HG02870 (cell line): ENCODE results near the gene AQP12A.

Experiments used
- ATAC-seq: cut with Tn5 transposase; IDR thresholded peaks from one replicate; pipeline ENCODE4 v1.9.1; 2021; ENCODE audit warnings: mild to moderate bottlenecking, moderate library complexity; ENCODE audit not compliant: unreplicated experiment

AQP12A gene

GRCh38 chr2:240719676-240720545 lies 28.2 kb downstream of the AQP12A start:
- ATAC-seq, result no peak

DNA sequence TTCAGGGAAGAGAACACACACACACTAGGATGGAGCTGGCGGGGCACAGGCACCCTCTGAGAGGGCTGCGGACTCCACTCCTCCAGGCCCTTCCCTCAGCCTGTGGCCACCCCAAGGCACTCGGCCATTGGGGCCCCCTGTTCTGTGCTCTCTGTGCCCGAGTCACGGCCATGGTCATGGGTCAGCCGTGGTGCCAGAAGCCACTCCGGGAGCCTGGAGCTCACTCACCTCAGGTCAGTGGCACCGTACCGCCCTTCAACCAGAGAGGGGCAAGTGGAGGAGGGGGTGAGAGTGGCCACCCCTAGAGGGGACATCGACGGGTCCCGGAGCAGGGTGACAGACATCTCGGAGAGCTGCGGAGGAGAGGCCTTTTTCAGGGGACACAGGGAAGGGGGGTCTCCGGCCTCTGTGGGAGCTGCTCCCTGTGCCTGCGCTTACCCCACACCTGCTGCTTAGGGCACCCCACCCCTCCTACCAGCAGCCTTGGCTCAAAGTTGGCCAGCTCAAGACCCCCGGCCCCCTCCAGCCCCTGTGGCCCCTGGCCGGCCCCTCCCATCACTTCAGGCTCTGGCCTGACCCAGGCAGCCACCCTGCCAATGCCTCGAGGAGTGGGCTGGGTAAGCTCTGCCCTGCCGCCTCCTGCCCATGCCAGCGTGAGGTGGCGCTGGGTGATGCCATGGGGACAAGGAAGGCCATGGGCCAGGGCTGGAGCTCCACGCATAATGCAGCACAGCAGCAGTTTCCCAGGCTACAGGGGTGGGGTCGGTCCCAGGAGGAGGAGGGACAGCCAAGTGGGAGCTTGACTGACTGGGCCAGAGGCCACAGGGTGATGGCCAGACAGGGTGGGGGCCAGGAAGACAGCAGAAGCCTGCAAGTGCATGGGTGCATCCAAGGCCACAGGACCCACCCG lies 29.3 kb downstream of the AQP12A start:
- no peak for ATAC-seq

DNA sequence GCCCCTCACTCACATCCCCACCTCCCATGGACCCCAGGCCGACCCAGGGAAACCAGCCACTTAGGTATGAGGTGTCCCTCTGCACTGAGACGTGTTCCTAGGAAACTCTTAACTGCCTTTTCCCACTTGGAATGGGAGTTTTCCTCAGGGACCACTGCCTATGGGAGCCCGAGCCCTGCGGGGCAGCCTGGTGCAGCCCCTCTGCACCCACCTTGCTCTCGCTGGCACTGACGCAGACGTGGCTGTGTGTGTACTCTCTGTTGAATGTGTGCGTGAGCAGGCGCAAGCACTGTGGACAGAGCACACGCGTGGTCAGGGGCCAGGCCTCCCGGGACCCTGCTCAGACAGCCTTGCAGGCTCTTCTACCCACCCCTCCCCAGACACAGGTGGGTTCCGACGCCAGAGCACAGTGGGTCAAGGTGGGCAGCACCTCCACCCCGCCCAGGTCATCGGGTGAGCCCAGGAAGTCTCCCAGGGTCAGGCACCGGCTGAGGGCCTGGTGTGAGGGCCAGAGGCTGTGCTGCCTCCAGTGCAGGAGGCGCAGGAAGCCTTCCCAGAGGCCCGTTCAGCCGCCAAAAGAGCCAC lies 30.0 kb downstream of the AQP12A start:
- ATAC-seq, result no peak

DNA sequence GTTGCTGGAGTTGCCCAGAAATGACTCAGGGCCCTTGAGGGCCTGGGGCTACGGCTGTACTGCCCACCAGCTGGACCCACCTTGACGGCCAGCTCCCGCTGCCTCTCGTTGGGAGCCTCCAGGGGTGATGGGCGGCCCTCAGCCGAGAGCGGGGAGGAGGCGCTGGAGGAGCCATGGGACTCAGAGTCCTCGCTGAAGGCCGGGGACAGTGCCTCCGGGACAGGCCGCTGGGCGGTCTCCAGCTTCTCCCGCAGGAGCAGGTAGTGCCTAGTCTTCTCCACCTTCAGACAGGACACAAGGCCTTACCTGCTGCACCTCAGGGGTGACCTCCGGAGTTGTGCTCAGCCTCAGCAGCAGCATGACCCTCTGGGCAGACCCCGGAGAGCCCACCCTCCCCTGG lies 30.7 kb downstream of the AQP12A start:
- no peak for ATAC-seq

- no peak for ATAC-seq
Measured at GRCh38 chr2:240722796-240723735, 31.4 kb downstream of the AQP12A start.

DNA sequence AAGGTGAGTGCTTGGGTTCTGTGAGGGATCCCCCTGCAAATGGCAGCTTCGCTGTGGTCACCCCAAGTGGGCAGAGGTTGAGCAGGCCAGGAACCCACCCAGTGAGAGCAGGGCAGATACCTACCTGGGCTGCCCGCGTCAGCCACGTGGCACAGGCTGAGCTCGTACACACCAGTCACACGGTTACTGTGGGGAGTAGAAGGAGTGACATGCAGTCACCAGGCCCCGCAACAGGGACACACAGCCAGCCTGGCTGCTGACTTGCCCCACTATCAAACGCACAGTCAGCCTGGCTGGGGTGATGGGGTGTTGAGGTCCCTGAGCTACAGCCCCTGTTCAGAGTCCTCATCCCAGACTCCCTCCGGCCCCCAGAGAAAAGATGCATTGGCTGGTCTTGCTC lies 32.2 kb downstream of the AQP12A start:
- no peak for ATAC-seq

- ATAC-seq, result no peak
Measured at GRCh38 chr2:240724431-240724830, 32.8 kb downstream of the AQP12A start.

GRCh38 chr2:240725266-240725665 lies 33.6 kb downstream of the AQP12A start:
- no peak for ATAC-seq

DNA sequence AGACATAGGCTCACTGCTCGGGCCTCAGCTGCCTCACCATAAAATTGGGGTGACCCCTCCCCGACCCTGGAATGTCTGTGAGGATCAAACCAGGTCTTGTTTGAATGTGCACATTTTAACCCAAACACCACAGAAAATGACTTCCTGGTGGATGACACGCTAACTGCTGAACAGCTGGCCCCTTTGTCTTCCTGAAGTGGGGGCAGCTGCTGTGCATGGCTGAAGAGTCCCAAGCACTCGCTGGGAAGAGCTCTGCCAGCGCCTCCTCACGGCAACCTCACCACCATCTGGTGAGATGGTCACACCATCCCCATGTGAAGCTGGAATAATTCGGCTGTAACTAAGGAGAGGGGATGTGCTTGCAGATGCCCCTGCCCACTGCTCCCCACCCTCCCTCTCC lies 34.0 kb downstream of the AQP12A start:
- ATAC-seq, result no peak

DNA sequence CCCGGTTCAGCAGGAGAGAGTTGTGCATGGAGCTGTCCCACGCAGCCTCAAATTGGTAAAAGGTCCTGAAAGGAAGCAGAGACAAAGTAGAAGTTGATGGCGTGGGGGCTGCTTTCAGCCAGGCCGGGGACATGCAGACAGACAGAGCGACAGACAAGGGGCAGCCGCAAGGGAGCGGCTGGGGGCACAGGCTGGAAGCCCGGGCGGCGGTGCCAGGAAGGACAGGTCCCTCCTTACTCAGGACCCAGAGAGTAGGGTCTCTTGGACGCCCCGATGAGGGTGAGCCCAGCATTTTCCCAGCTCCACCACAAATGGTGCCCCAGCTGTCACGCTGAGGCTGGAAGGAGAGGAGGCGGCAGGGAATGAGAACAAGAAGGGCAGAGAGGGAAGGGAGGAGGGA lies 35.2 kb downstream of the AQP12A start:
- ATAC-seq, result no peak

DNA sequence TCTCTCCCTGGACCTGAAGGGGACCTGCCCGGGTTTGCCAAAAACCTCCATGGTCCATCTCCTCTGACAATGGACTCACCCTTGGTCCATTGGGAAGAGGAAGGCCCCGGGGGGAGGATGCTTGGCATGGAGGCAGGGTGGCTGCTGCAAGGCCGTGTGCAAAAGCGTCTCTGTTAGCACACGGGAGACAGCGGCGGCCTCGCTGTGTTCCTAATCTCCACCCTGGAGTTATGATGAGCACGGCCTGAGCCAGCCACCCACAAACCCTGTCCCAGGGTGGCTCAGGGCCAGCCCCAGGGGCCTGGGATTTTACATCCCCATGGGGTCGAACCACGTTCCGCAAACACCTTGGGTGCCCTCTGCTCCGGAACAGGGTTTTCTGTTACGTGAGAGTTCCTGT lies 35.8 kb downstream of the AQP12A start:
- ATAC-seq, result no peak

DNA sequence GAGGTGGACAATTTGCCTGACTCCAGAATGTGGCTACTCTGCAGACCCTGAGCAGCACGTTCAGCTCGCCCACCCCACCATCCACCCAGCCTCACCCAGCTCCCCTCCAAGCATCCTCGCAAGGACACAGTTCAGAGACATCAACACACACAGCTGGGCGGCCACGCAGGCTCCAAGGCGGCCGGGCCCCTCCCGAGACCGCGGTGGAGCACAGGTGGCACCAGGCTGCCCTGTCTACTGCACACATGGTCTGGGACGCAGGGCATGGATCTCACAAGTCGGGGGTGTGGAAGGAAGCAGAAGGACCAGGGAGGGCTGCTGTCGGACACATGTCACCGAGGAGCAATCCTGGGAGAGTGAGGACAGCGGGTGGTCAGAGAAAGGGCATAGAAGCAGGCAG lies 36.2 kb downstream of the AQP12A start:
- no peak for ATAC-seq

GRCh38 chr2:240728361-240728760 lies 36.7 kb downstream of the AQP12A start:
- ATAC-seq, result no peak

DNA sequence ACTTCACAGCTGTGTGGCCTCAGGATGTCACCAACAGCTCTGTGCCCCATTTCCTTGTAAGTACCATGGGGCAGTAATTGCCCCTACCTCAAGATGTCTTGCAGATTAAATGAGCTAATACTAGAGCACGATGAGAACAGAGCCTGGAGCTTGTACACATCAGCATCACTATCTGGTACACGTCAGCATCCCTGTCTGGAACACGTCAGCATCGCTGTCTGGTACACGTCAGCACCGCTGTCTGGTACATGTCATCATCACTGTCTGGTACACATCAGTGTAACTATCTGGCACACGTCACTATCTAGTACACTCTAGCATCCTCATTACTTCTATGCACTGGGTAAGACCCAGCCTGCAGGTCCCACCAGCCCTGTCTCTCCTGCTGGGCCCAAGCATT lies 37.2 kb downstream of the AQP12A start:
- no peak for ATAC-seq

- no peak for ATAC-seq
Measured at GRCh38 chr2:240730501-240731177, 39.0 kb downstream of the AQP12A start.

GRCh38 chr2:240731178-240731545 lies 39.5 kb downstream of the AQP12A start:
- no peak for ATAC-seq

DNA sequence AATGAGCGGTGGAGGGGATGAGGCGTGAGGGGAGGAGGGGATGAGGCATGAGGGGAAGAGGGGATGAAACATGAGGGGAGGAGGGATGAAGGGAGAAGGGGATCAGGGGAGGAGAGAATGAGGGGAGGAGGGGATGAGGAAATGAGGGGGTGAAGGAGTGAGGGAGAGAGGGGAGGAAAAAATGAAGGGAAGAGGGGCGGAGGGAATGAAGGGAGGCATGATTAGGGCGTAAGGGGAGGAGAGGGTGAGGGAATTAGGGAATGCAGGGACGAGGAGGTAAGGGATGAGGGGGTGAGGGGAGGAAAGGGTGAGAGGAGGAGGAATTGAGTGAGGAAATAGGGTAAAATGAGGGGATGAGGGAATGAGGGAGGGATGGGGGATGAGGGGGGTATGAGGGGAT lies 40.5 kb downstream of the AQP12A start:
- no peak for ATAC-seq

DNA sequence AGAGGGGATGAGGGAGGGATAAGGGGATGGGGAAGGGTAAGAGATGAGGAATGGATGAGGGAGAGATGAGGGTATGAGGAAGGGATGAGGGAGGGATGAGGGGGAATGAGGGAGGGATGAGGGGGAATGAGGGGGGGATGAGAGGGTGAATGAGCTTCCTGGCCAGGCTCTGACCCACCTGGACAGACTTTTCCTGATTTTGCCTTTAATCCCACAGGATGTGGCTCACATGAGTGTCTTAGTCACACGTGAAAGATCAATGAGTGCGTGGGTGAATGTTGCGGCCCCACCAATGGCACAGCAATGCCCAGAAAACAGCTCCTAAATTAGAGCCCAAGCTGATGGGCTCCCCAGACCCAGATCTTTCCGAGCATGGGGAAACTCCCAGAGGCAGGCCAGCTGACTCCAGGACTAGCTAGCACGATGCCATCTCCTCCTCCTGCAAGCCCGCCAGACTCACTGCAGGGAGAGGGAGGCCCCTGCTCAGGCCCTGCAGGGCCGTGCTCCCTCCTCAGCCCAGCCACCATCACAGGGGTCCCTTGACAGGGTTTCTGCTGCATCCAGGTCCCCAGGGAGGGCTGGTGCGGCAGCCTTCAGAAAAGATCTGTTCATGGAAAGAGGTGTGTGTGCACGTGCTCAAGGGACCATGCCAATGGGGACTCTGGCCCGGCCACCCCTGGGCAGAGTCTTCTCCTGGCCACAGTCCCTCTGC lies 41.4 kb downstream of the AQP12A start:
- ATAC-seq, result no peak

GRCh38 chr2:240733803-240734495 lies 42.3 kb downstream of the AQP12A start:
- ATAC-seq, result no peak
